CD4-positive, alpha-beta T cell treated with Interleukin-15 for 1 hour (primary cell): ENCODE data around the gene UGT1A5.

ENCODE experiments used
- DNase-seq: peaks from one replicate; pipeline ENCODE4 v3.0.0-alpha.2; 2020

Gene UGT1A5

DNA sequence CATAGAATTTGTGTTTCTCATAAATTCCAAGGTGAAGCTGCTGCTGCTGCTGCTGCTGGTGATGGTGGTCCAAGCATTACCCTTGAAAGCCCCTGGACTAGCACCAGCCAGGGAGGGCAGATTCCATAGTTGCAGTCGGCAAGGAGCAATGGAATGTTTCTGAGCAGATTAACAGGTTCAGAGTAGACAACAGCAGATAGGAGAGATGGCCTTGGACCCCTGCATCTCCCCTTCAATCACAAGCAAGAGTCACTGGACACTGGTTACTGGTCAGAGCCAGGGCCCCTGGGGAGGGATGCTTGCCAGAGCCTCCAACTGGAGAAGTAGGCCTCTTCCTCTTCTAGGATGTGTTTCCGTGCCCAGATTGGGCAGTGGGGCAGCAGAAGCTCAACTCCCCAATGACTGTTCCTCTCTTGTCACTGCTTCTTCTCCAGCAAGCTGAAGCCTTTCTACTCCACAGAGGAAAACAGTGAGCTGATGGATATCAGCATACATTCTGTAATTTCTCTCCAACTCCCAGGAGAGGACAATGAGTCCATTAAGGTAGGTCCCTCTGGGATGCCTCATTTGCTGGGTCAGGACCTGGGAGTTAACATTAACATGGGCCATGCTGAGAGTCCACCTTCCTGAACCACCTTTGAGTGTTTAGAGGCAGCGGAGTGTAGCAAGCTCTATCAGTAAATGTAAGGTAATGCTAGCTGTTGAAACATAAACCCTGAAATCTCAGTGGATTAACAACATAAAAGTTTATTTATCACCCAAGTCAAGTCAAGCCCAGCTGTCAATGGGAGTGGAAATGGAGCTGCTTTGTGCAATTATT, 100.7 kb downstream of the UGT1A5 start:
- no peak for DNase-seq

GRCh38 chr2:233814056-233814835, 101.5 kb downstream of the UGT1A5 start:
- DNase-seq: no peak

DNA sequence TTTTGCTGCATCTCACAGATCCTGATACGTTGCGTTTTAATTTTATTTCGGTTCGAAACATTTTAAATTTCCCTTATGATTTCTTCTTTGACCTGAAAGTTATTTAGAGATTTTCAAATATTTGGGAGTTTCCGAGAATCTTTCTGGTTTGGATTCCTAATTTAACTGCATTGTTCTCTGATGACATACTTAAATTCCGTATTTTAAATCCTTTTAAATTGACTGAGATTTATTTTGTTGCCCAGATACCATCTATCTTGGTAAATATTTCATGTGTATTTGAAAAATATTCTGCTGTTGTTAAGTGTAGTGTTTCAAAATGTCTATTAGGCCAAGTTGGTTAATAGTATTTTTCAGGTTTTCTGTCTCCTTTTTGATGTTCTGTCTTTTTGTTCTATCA, 103.2 kb downstream of the UGT1A5 start:
- no peak for DNase-seq

GRCh38 chr2:233816334-233816733, 103.6 kb downstream of the UGT1A5 start:
- no peak for DNase-seq

GRCh38 chr2:233816771-233817170, 104.1 kb downstream of the UGT1A5 start:
- no peak for DNase-seq

DNA sequence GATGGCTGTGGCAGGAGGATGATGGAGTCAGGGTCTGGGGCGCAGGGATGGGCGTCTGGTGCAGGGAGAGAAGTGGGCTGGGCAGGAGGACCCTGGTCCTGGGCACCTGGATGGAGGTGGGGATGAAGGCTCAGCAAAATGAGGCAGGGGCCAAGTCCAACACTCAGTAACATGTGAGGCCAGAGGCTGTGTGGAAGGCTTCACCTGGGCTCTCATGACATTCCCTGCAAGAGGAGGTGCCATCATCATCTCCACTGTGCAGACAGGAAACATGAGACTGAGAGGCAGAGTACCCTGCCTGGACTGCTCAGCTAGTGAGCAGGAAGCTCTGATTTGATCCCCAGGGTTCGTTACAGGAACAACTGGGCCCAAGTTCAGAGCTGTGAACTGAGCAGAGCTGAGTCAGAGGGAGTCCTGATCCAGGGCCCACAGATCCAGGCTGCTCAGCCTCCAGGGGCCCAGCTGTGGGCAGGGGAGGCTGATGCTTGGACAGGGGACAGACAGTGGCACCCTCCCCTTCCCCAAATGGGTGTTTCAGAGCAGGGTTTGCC, 104.7 kb downstream of the UGT1A5 start:
- DNase-seq: no peak

GRCh38 chr2:233817995-233818638, 105.4 kb downstream of the UGT1A5 start:
- no peak for DNase-seq

DNA sequence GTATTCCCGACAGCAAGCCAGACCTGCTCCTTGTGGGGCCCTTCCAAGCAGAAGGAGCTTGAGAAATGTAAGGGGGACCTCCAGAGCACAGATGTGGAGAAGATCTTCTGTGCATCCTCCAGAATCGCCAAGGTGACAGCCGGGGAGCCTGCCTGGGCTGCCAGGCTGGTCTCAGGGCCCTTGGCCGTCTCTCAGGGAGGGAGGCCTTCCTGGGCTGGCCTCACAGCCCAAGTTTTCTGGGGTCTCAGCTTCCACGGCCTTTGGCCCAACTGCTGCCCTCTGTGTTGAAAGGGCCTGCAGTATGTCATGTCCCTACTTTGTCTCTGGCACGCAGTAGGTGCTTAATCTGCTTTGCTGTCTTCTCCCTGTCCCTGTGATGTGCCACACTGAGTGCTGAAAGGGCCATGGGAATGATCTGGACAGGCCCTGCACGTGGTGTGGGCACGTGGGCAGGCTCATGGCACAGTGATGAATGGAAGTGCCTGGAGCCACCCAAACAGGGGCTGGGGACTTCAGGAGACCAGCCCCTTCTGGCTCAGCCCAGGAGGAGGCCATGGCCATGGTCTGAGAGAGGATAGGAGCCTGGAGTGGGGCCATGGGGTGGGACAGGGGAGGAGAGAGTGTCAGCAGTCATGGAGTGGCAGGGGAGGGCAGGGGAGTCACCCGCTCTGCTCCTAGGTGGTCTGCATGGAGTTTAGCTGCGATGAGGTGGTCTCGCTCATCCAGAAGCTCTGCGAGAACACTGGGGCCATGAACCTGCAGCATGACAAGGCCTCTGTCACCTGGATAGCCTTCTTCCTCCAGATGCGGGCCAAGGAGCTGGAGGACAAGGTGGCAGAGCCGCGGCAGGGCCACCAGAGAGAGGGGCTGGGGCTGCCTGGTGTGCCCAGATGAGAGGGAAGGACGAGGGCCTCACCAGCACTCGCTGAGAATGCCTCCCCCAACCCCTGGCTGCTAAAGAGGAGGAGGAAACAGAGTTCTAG, 106.2 kb downstream of the UGT1A5 start:
- no peak for DNase-seq

- no peak for DNase-seq
Observed at GRCh38 chr2:233819884-233820773, 107.4 kb downstream of the UGT1A5 start.

GRCh38 chr2:233820774-233821105, 108.0 kb downstream of the UGT1A5 start:
- no peak for DNase-seq

GRCh38 chr2:233821196-233821595, 108.5 kb downstream of the UGT1A5 start:
- DNase-seq: no peak

GRCh38 chr2:233821709-233822100, 109.0 kb downstream of the UGT1A5 start:
- no peak for DNase-seq

GRCh38 chr2:233822101-233822771, 109.5 kb downstream of the UGT1A5 start:
- no peak for DNase-seq
